Myocyte (in vitro differentiated cells): ENCODE measurements around the gene STRC. TPM values are rescaled to one million over a fixed set of nuclear protein-coding genes. Genes with fewer than 3 reads are reported as not detected.
"Not testable (repeated sequence)": the region's sequence is repeated elsewhere in the genome, so short reads cannot be mapped to it uniquely, and the experiment has no call there.

Experiments
- DNase-seq: peaks from one replicate; pipeline ENCODE4 v3.0.0-alpha.2; 2012; ENCODE audit warnings: low read depth
- polyA plus RNA-seq: library from polyadenylated mRNA; unstranded; fragments of >200 nt; gene quantifications from one replicate; pipeline ENCODE4 v1.2.1, GENCODE V29; 2012; ENCODE audit warnings: missing spikeins
- total RNA-seq: library from RNA; depleted of rRNA; stranded (reverse); fragments of >200 nt; gene quantifications from 2 replicates; pipeline ENCODE4 v1.2.3, GENCODE V29; 2014

Gene STRC
- 0.08 TPM in 1 of 2 replicates, not detected in the other for total RNA-seq
- 0.42 TPM for polyA plus RNA-seq

DNA sequence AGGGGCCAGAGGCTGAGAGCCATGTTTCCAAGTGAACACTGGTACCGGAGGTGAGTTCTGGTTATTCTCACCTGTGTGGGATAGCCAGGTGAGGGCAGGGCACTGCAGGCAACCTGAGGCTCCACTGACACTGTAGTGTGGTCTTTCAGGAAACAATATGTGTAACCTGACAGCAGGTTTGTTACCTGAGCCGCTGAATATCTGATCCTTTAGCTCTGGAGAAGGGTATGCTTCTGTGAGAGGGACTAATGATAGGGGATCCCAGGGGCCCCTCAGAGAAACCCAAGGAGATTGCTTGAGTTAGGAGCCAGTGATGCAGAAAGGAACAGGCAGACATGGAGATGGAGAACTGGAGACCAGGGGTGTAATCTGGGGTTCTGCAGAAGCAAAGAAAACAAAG, at the start of gene STRC:
TSS of gene STRC (minus strand) at position 101 of the 400 bp plus-strand sequence. CDS start at position 23, 78 bp downstream.
- not testable (repeated sequence) for DNase-seq

- not testable (repeated sequence) for DNase-seq
These were observed 47.6 kb upstream of the STRC start for GRCh38 chr15:43666177-43666576.

DNA sequence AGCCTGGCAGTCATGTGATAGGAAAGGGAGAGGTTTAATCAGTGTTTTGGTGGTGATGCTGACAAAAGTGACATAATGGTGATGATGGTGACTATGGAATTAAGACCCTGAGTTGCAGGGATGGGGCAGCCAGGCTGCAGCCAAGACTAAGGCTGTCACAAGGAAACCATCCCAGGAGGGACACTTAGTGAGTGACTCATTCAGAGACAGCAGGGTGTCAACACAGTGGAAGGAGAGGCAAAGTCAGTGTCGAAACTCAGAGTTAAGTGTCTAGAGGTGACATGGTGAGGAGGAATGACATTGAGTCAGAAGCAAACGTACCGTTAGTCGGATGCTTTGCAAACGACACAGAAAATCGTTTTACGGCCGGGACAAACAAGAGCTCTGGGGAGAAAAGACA, 44.7 kb upstream of the STRC start:
- not testable (repeated sequence) for DNase-seq

GRCh38 chr15:43662293-43662692, 43.7 kb upstream of the STRC start:
- DNase-seq = not testable (repeated sequence)

DNA sequence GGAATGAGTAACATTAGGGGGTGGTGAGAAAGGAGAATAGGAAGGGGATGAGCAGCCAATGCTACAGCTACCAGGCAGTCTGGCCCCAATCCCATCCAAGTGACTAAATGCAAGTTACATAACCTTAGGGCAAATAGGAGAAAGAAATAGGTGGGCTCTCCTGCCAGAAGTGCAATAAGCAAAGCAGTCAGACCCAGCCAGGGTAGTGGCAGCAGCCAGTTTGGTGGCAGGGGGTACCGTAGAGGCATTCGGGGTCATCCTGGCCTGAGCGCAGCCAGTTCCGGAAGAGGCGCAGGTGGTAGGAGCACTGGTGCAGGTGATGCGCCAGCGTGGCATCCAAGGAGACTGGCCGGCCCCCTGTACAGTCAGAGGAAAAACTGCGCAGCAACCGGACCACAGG, 41.1 kb upstream of the STRC start:
- not testable (repeated sequence) for DNase-seq

- DNase-seq = not testable (repeated sequence)
These were observed 30.9 kb upstream of the STRC start for GRCh38 chr15:43649430-43649926.

- no peak for DNase-seq
These were observed 30.2 kb upstream of the STRC start, which contains the start of gene CATSPER2 for GRCh38 chr15:43648649-43649429. Gene CATSPER2, minus strand, starts transcription at chr15:43648844. Its CDS starts 783 bp downstream, at chr15:43648061.

DNA sequence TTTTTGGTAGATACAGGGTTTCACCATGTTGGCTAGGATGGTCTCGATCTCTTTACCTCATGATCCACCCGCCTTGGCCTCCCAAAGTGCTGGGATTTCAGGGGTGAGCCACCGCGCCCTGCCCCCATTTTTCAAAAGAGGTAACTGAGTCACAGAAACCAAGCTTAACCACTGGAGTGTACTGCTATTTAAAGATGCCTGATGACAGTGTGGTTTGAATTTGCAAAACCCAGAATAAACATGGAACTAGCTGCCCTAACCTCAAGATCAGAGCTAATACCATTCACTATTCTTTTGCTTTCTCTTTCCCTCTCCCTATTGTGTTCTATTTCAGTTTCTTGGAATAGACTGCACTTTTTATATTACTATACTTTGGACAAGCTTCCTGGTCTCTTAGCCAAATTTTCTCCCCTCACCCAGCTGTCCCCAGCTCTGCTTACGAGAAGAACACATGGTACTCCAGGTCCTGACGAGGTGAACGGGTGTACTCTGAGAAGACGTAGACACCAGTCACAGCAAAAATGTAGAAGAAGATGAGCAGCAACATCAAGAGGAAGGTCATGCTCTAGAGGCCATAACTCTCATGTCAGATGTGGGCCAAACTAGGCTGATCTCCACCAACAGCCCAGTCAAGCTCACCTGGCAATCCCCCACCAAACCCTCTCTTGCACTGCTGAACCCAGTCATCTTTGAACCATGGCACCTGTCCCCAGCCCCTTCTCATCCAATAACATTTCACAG, 20.0 kb upstream of the STRC start:
- DNase-seq = peak; percentile 44

DNA sequence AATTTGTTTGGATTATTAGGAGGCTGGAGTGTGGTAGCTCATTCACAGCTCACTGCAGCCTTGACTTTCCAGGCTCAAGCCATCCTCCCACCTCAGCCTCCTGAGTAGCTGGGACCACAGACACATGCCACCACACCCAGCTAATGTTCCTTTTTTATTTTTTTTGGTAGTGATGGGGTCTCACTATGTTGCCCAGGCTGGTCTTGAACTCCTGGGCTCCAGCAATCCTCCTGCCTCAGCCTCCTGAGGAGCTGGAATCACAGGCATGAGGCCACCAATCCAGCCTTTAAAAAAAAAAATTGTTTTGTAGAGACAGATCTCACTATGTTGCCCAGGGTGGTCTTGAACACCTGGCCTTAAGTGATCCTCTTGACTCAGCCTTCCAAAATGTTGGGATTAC, 8.3 kb upstream of the STRC start:
- DNase-seq = not testable (repeated sequence)

DNA sequence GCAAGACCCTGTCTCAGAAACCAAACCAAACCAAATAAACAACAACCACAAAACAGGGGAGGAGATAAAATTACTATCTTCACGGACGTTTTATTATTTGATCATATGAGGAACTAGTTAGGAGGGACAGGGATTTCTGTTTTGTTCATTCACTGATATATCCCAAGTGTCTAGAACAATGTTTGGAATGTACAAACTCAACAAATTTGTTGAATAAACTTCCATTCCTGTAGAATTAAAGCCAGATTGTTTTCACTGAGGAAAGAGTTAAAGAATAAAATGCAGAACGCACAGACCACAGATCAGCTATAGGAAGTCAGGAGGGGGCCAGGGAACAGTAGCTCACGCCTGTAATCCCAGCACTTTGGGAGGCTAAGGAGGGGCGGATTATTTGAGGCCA, 6.5 kb upstream of the STRC start:
- DNase-seq = no peak

- DNase-seq = peak; percentile 42
These were observed 3.6 kb upstream of the STRC start for GRCh38 chr15:43622068-43622799.

DNA sequence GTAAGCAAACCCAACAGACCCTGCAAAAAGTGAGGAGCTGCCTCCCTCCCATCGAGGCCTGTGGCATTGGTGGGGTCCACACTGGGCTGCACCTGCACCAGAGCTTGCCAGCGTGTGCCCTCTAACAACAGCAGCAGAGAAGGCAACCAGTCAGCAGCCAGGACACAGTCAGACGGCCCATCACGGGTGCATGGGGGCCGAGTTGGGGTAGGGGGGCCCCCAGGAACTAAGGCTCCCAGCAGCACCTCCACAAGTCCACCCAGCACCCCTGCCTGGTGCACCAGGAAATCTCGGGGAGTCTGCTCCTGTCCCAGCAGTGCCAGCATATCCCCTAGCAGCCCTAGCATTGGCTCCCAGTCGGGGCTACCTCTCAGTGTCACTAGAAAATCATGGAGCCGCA, 850 bp downstream of the STRC start:
- DNase-seq = not testable (repeated sequence)

- DNase-seq = peak; percentile 62
These were observed 16.4 kb downstream of the STRC start for GRCh38 chr15:43602233-43602632.

GRCh38 chr15:43600200-43600599, 18.4 kb downstream of the STRC start:
- not testable (repeated sequence) for DNase-seq

GRCh38 chr15:43599131-43599530, 19.5 kb downstream of the STRC start:
- not testable (repeated sequence) for DNase-seq

- not testable (repeated sequence) for DNase-seq
These were observed 25.0 kb downstream of the STRC start, which contains the start of gene CKMT1B for GRCh38 chr15:43593328-43594190. Gene CKMT1B, plus strand, starts transcription at chr15:43594027. Its CDS starts 192 bp downstream, at chr15:43594219.

- DNase-seq = not testable (repeated sequence)
These were observed 25.8 kb downstream of the STRC start for GRCh38 chr15:43592841-43593240.

GRCh38 chr15:43589778-43590466, 28.7 kb downstream of the STRC start, which contains the start of gene PPIP5K1:
Gene PPIP5K1, minus strand, starts transcription at chr15:43590208. Its CDS starts 5,704 bp downstream, at chr15:43584504.
- DNase-seq = not testable (repeated sequence)

DNA sequence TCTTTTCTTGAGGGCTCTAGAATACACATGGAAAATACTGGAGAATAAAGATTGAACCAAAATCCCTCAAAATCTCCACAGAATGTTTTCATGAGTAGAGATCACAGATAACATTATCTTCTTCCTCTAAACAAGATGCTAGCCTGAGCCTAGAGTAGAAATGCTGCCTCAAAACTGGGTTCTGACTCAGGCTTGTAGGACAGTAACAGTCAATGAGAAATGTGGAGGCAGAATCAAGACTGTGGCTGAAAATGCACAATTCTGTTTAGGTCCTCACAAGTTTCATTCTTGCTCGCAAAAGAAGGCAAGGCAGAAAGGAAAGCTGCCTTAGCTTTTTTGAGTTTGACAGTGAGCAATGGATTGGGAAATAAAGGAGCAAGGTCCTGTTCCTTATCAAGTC, 44.0 kb downstream of the STRC start:
- DNase-seq = not testable (repeated sequence)
